Retina (tissue), 1 donor: ENCODE measurements around the gene SLC35E3.

Source experiments
- DNase-seq: peaks from one replicate; pipeline ENCODE4 v3.0.0-alpha.2; 2016

Gene SLC35E3

GRCh38 chr12:68771223-68771925 is 25.4 kb downstream of the SLC35E3 start:
- DNase-seq, result no peak

- no peak for DNase-seq
Measured at GRCh38 chr12:68772714-68773113, 26.7 kb downstream of the SLC35E3 start.

GRCh38 chr12:68773582-68773981 is 27.6 kb downstream of the SLC35E3 start:
- DNase-seq, result no peak

- no peak for DNase-seq
Measured at GRCh38 chr12:68775121-68775630, 29.2 kb downstream of the SLC35E3 start.

- no peak for DNase-seq
Measured at GRCh38 chr12:68776976-68777610, 31.1 kb downstream of the SLC35E3 start.

GRCh38 chr12:68779280-68779679 is 33.3 kb downstream of the SLC35E3 start:
- DNase-seq, result no peak

GRCh38 chr12:68780731-68781130 is 34.8 kb downstream of the SLC35E3 start:
- DNase-seq, result no peak

GRCh38 chr12:68781728-68782127 is 35.8 kb downstream of the SLC35E3 start:
- DNase-seq, result no peak

- DNase-seq, result no peak
Measured at GRCh38 chr12:68784015-68784414, 38.0 kb downstream of the SLC35E3 start.

- no peak for DNase-seq
Measured at GRCh38 chr12:68785358-68785757, 39.4 kb downstream of the SLC35E3 start.

- DNase-seq, result no peak
Measured at GRCh38 chr12:68785823-68786222, 39.8 kb downstream of the SLC35E3 start.

GRCh38 chr12:68786929-68787328 is 41.0 kb downstream of the SLC35E3 start:
- no peak for DNase-seq

GRCh38 chr12:68788554-68789143 is 42.7 kb downstream of the SLC35E3 start:
- no peak for DNase-seq

- no peak for DNase-seq
Measured at GRCh38 chr12:68789144-68789878, 43.3 kb downstream of the SLC35E3 start.

GRCh38 chr12:68790081-68790951 is 44.3 kb downstream of the SLC35E3 start:
- DNase-seq, result no peak

GRCh38 chr12:68790952-68791234 is 44.9 kb downstream of the SLC35E3 start:
- DNase-seq, result no peak

GRCh38 chr12:68791897-68792481 is 46.0 kb downstream of the SLC35E3 start:
- no peak for DNase-seq

GRCh38 chr12:68792952-68793351 is 47.0 kb downstream of the SLC35E3 start:
- DNase-seq, result no peak

- no peak for DNase-seq
Measured at GRCh38 chr12:68793436-68793835, 47.5 kb downstream of the SLC35E3 start.

GRCh38 chr12:68793975-68794652 is 48.1 kb downstream of the SLC35E3 start:
- no peak for DNase-seq

- DNase-seq, result no peak
Measured at GRCh38 chr12:68794653-68795251, 48.8 kb downstream of the SLC35E3 start.
